ENCODE measurements around the gene CD300LG. TPM values are rescaled to one million over a fixed set of nuclear protein-coding genes. Genes with fewer than 3 reads are reported as not detected.

Gene CD300LG
- total and polyA plus RNA-seq, 2 donors from 2014 or later = 1.2 to 3.1 TPM

DNA sequence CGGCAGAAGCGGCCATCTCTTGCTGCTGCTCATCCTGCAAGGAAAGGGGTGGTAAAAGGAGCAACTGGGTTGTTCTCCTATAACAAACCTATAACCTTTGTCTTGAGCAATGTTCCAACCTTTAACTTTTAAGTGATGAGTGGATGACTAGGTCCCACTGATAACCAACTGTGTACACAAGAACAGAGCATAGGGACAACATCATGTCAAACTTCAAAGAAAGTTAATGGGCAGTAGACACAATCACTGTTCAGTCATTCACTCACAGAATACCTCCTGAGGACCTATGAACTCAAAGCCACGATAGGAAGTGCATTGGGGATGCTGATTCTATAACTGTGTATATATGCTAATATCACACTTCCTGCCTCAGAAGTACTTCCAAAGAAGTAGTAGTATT lies 45.1 kb upstream of the CD300LG start:
- Histone ChIP-seq H3K36me3 (ENCODE audit: control insufficient read depth in 2 of 3, insufficient read depth in 3 of 3, low read length in 3 of 3) (no peaks in the 10 kb centered on the region), H3K4me3 (ENCODE audit: low read length in 3 of 3) (no peak overlapping the region), H3K27me3 (ENCODE audit: control insufficient read depth, insufficient read depth, low read length) (no peaks in the 10 kb centered on the region), H3K27ac (ENCODE audit: low read depth in 2 of 2, low read length in 2 of 2) (no peak overlapping the region), H3K9me3 (ENCODE audit: control insufficient read depth in 2 of 3, insufficient read depth in 1 of 3, low read length in 3 of 3) (no peaks in the 10 kb centered on the region), H3K9ac (ENCODE audit: low read length in 3 of 3) (no peak overlapping the region), H3K4me1 (ENCODE audit: control insufficient read depth in 2 of 3, insufficient read depth in 2 of 3, low read depth in 1 of 3, low read length in 3 of 3) (no peaks in the 10 kb centered on the region)
- intact Hi-C loops (cut with DNase I) = no loop called here
- DNase-seq (no peak), FAIRE-seq (no peak)
- TF ChIP-seq, protein P1, sequence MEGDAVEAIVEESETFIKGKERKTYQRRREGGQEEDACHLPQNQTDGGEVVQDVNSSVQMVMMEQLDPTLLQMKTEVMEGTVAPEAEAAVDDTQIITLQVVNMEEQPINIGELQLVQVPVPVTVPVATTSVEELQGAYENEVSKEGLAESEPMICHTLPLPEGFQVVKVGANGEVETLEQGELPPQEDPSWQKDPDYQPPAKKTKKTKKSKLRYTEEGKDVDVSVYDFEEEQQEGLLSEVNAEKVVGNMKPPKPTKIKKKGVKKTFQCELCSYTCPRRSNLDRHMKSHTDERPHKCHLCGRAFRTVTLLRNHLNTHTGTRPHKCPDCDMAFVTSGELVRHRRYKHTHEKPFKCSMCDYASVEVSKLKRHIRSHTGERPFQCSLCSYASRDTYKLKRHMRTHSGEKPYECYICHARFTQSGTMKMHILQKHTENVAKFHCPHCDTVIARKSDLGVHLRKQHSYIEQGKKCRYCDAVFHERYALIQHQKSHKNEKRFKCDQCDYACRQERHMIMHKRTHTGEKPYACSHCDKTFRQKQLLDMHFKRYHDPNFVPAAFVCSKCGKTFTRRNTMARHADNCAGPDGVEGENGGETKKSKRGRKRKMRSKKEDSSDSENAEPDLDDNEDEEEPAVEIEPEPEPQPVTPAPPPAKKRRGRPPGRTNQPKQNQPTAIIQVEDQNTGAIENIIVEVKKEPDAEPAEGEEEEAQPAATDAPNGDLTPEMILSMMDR (IDR thresholded peaks at IDR 0.05; ENCODE audit: borderline replicate concordance, extremely low read depth, insufficient read depth) = no peak

DNA sequence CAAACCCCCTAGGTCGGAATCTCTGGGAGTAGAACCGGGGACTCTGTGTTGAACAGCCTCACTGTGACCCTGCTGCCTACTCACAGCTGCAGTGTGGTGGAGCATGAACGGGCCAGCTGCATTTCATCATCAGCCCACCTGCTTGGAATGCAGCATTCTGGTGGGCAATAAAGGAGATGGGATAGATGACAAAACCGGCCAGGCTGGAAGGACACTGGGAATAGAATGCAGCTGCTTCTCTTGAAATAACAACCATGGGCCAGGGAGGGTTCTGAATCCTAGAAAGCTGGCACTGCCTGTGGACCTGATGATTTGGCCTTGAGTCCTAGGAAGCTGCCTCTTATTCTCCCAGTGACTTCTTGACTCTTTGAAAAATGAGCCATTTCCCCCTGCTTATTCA lies 43.2 kb upstream of the CD300LG start:
- Histone ChIP-seq H3K4me1 (ENCODE audit: control insufficient read depth in 2 of 3, insufficient read depth in 2 of 3, low read depth in 1 of 3, low read length in 3 of 3) (no peaks in the 10 kb centered on the region), H3K4me3 (ENCODE audit: low read length in 3 of 3) (no peak overlapping the region), H3K36me3 (ENCODE audit: control insufficient read depth in 2 of 3, insufficient read depth in 3 of 3, low read length in 3 of 3) (no peaks in the 10 kb centered on the region), H3K9ac (ENCODE audit: low read length in 3 of 3) (no peak overlapping the region), H3K27me3 (ENCODE audit: control insufficient read depth, insufficient read depth, low read length) (no peaks in the 10 kb centered on the region), H3K27ac (ENCODE audit: low read depth in 2 of 2, low read length in 2 of 2) (no peak overlapping the region), H3K9me3 (ENCODE audit: control insufficient read depth in 2 of 3, insufficient read depth in 1 of 3, low read length in 3 of 3) (no peaks in the 10 kb centered on the region)
- TF ChIP-seq, protein P1 (IDR thresholded peaks at IDR 0.05; ENCODE audit: borderline replicate concordance, extremely low read depth, insufficient read depth) = no peak
- no peak for FAIRE-seq
- DNase-seq = peak in 4 of 5 donors; percentile 85 to 92 (median 90)
- intact Hi-C loops (cut with DNase I) = no loop called here

DNA sequence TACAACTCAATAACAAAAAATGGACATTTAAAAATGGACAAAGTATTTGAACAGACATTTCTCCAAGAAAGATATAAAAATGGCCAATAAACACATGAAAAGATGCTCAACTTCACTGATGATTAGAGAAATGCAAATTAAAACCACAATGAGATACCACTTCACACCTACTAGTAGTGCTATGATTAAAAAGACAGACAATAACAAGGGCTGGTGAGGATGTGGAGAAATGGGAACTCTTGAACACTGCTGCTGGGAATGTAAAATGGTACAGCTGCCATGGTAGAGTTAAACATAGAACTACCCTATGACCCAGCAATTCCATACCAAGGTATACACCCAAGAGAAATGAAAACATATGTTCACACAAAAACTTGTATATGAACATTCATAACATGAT lies 41.9 kb upstream of the CD300LG start:
- Histone ChIP-seq H3K4me1 (ENCODE audit: control insufficient read depth in 2 of 3, insufficient read depth in 2 of 3, low read depth in 1 of 3, low read length in 3 of 3) (no peaks in the 10 kb centered on the region), H3K27ac (ENCODE audit: low read depth in 2 of 2, low read length in 2 of 2) (no peak overlapping the region), H3K4me3 (ENCODE audit: low read length in 3 of 3) (no peak overlapping the region), H3K9me3 (ENCODE audit: control insufficient read depth in 2 of 3, insufficient read depth in 1 of 3, low read length in 3 of 3) (no peaks in the 10 kb centered on the region), H3K36me3 (ENCODE audit: control insufficient read depth in 2 of 3, insufficient read depth in 3 of 3, low read length in 3 of 3) (no peaks in the 10 kb centered on the region), H3K9ac (ENCODE audit: low read length in 3 of 3) (no peak overlapping the region), H3K27me3 (ENCODE audit: control insufficient read depth, insufficient read depth, low read length) (no peaks in the 10 kb centered on the region)
- TF ChIP-seq, protein P1 (IDR thresholded peaks at IDR 0.05; ENCODE audit: borderline replicate concordance, extremely low read depth, insufficient read depth) = no peak
- DNase-seq = no peak
- intact Hi-C loops (cut with DNase I) = no loop called here
- no peak for FAIRE-seq

DNA sequence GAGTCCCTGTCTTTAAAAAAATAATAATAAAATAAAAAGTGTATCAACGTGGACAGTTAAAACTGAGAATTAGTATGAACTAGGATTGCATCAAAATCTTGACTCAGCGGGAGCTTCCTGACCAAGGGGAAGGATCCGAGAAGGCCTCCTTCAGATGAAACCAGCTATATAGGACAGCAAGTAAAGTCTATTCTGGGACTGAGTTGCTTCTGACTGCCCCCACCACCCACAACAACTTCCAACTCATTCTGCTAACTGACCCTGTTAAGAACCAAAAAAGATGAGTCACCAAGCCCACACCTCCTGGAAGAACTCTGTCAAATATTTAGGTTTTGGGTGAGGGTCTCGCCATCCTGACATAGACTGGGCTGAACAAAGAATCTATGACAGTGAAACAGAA lies 38.9 kb upstream of the CD300LG start:
- TF ChIP-seq, protein P1 (IDR thresholded peaks at IDR 0.05; ENCODE audit: borderline replicate concordance, extremely low read depth, insufficient read depth) = no peak
- no peak for FAIRE-seq
- H3K4me3 ChIP-seq (ENCODE audit: low read length in 3 of 3) = no peak overlapping the region
- intact Hi-C loops (cut with DNase I) = no loop called here
- no peaks in the 10 kb centered on the region for H3K9me3 ChIP-seq (ENCODE audit: control insufficient read depth in 2 of 3, insufficient read depth in 1 of 3, low read length in 3 of 3)
- H3K27me3 ChIP-seq (ENCODE audit: control insufficient read depth, insufficient read depth, low read length) = no peaks in the 10 kb centered on the region
- DNase-seq = no peak
- no peaks in the 10 kb centered on the region for H3K36me3 ChIP-seq (ENCODE audit: control insufficient read depth in 2 of 3, insufficient read depth in 3 of 3, low read length in 3 of 3)
- no peaks in the 10 kb centered on the region for H3K4me1 ChIP-seq (ENCODE audit: control insufficient read depth in 2 of 3, insufficient read depth in 2 of 3, low read depth in 1 of 3, low read length in 3 of 3)
- no peak overlapping the region for H3K9ac ChIP-seq (ENCODE audit: low read length in 3 of 3)
- H3K27ac ChIP-seq (ENCODE audit: low read depth in 2 of 2, low read length in 2 of 2) = no peak overlapping the region
